CD4-positive, alpha-beta T cell treated with Interleukin-10 for 1 hour (primary cell): ENCODE data around the gene PRKG1.

Source experiments
- DNase-seq: peaks from one replicate; pipeline ENCODE4 v3.0.0-alpha.2; 2020

The PRKG1 gene

GRCh38 chr10:51911723-51912122 lies 837.4 kb downstream of the PRKG1 start:
- DNase-seq = no peak

- DNase-seq = no peak
Measured at GRCh38 chr10:51915031-51915542, 840.8 kb downstream of the PRKG1 start.

- no peak for DNase-seq
Measured at GRCh38 chr10:51918440-51918839, 844.2 kb downstream of the PRKG1 start.

GRCh38 chr10:51918884-51919325 lies 844.6 kb downstream of the PRKG1 start:
- no peak for DNase-seq

DNA sequence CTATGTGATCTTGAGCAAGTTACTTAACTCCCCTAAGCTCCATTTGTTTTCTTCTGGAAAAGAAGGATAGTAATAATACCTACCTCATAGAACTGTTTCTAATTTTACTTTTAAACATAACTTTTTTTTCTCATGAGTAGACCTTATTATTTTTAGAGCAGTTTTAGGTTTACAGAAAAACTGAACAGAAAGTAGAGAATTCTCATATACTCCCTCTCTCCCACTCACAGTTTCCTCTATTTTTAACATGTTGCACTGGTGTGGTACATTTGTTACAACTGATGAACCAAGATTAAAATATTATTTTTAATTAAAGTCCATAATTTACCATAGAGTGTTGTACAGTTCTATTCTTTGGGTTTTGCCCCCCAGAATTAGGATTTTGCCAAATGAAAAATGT lies 846.4 kb downstream of the PRKG1 start:
- DNase-seq = no peak

DNA sequence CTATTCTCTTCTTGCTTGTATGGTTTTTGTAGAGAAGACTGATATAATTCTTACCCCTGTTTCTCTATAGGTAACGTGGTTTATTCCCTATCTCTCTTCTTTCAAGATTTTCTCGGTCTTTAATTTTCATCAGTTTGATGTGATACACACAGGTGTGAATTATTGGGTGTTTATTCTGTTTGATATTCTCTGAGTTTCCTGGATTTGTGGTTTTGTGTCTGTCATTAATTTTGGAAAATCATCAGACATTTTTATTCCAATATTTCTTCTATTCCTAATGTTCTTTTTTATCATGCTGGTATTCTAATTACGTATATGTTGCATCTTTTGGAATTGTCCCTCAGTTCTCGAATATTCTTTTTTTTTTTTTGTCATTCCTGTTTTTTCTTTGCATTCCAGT lies 850.1 kb downstream of the PRKG1 start:
- no peak for DNase-seq

- no peak for DNase-seq
Measured at GRCh38 chr10:51926337-51926736, 852.0 kb downstream of the PRKG1 start.

- no peak for DNase-seq
Measured at GRCh38 chr10:51928162-51928561, 853.9 kb downstream of the PRKG1 start.

- DNase-seq = no peak
Measured at GRCh38 chr10:51932530-51932929, 858.2 kb downstream of the PRKG1 start.

GRCh38 chr10:51934373-51934772 lies 860.1 kb downstream of the PRKG1 start:
- DNase-seq = no peak

DNA sequence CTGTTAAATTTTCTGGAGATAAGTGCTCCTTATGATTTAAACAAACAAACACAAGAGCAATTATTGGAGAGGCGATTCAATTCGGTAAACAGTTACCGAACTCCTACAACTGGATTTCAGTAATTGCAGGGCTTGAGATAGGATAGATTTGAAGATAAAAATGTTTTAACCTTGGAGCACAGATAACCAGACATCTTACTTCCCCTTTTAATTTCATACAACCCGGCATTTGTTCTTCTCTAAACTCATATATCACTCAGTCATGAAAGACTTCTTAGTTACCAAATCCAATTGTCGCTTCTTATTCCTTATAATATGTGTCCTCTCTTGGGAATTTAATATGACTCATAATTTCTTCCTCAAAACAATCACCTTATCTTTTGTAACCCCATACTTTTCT lies 861.1 kb downstream of the PRKG1 start:
- DNase-seq = no peak

GRCh38 chr10:51937308-51938140 lies 863.2 kb downstream of the PRKG1 start:
- no peak for DNase-seq

DNA sequence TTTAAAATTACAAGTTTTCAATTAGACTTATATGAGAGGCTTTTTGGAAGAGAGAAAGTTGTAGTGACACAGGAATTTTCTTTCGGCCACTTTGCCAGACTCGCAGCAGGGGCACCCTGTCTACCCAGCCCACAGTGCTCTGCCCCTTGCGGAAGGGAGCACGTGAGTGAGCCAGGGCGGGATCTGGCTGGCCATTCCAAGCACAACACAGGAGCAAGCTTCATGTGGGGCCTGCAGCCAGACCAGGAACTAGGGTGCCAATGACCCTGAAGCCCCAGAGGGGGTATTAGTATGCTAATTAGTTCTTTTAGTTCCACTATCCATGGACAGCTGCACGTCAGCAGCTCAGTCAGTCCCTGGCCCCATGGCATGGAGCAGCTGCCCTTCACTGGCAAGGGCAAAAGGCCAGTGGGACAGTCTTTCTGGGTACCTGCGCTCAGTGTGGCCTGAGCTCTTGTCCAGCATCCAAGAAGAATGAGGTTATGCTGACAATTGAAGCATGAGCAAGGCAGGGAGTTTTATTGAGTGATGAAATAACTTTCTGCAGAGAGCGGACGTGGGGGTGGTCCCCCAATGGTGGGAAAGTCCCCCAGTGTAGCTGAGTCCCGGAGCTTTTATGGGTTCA lies 876.2 kb downstream of the PRKG1 start:
- DNase-seq = no peak

DNA sequence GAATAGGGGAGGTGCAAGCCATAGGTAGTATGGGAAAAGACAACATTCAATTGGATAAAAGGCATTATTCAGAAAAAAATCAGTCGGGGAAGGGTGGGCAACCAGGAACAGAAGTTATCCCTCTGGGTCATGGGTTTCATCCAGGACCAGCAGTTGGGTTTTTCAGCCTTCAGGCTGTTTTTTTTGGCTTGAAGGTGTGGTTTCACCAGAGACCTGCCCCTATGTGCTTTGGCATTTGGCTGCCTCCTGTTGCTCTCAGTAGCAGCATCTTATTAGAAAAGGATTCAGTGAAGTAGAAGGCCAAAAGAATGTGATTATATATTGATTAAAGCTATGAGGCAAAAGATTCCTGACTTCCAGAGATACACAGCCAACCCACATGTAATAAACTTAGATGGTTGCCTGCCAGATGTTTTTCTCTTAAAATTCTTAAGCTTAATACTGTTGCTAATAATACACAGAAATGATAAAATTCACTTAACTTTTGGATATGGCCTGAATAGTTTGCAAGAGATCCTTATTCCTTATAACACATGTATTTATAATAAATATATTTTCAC lies 876.8 kb downstream of the PRKG1 start:
- DNase-seq = no peak

- no peak for DNase-seq
Measured at GRCh38 chr10:51951601-51952000, 877.3 kb downstream of the PRKG1 start.

DNA sequence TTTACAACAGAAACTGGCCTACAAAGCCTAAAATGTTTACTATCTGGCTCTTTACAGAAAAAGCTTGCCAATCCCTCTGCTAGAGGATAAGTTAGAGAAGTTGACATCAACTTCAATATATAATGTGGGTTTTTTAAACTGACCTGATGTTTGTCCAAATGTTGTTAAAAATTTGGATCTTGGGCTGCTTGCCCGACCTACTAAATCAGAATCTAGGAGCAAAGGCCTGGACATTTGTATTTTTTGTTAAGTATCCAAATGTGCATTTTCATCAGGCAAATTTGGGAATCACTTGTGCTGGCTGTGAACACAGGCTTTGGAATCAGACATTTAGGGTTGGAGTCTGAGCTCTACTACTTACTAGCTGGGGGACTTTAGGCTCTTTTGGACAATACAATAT lies 877.8 kb downstream of the PRKG1 start:
- DNase-seq = no peak

DNA sequence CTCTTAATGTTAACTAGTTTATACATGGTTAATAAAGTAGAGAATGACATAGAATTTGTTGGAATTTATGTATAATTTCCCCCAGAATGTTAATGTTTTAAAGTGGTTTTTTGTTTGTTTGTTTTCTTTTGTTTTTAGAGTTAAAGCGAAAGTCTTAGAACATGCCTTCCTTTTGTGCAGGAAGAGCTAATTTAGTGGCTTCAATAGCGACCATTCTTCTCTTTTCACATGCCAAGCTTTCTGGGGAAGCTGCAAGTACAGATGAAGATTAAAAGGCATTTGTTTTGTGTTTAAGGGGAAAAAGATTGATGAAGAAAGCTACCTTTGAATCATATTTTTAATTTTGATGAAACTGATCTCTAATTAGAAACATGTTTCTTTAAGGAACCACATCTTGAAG lies 881.4 kb downstream of the PRKG1 start:
- DNase-seq = no peak

DNA sequence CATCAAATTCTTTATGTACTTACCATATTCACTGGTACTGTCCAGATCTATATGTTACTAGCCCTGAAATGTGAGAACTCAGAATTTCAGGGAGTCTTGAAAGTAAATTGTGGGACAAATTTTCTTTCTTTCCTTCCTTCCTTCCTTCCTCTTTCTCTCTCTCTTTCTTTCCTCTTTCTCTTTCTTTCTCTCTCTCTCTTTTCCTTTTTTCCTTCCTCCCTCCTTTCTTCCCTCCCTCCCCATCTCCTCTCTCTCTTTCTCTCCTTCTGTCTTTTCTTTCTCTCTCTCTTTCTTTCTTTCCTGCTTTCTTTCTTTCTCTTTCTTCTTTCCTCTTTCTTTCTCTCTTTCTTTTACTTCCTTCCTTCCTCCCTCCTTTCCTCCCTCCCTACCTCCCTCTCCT lies 882.5 kb downstream of the PRKG1 start:
- DNase-seq = no peak

DNA sequence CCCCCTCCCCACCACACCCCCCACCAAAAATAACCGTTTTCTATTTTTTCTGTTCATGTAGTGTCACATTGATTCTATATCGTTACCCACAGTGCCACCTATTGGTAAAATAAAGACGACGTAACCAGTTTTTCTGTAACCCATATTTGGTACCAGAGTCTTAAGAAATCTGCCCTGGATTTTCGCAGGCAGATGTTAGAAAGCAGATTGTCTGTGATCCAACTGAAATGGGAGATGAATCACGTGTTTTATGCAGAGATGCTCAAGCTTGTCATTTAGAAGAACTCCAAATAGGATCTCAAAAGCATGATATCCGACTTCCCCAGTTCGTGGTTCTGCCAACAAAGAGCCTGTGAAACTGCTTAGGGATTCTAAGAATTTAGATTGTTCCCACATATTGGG lies 886.2 kb downstream of the PRKG1 start:
- peak; percentile 39 for DNase-seq

GRCh38 chr10:51961401-51961800 lies 887.1 kb downstream of the PRKG1 start:
- no peak for DNase-seq

GRCh38 chr10:51964630-51965029 lies 890.3 kb downstream of the PRKG1 start:
- DNase-seq = no peak

DNA sequence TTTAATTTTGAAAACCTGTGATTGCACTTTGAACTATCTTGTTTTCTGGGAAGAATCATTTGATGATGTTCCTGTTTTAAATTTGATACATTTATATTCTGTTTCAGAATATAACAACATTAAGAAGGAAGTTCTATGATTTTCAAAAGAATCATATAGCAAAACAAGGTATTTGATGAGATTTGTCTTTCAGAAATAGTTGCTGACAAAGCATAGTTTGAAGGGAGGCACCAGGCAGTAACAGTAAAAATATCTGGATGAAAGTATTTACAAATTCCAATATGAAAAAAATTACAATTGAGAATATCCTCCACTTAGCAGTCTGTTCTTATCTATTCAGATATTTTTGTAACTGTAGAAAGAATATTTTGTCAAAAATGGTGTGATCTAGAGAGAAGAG lies 891.2 kb downstream of the PRKG1 start:
- DNase-seq = no peak

- DNase-seq = no peak
Measured at GRCh38 chr10:51972733-51973346, 898.6 kb downstream of the PRKG1 start.

DNA sequence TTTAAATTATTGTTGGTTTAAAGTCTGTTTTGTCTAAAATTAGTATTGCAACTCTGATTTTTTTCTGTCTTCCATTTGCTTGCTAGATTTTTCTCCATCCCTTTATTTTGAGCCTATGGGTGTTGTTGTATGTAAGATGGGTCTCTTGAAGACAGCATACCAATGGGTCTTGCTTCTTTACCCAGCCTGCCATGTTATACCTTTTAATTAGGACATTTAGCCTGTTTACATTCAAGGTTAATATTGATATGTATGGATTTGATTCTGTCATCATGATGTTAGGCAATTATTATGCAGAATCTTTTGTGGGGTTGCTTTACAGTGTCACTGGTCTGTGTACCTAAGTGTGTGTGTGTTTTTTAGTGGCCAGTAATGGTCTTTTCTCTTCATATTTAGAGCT lies 906.5 kb downstream of the PRKG1 start:
- DNase-seq = no peak
